ENCODE data around the gene IFITM2.
"Not testable (repeated sequence)": the region's sequence is repeated elsewhere in the genome, so short reads cannot be mapped to it uniquely, and the experiment has no call there.

Gene IFITM2

GRCh38 chr11:340539-341512 is 33.2 kb downstream of the IFITM2 start:
- ChIA-PET POLR2A (interaction anchor here (1.4 kb wide), 1 partner anchor 108 kb away, joined by 3 read pairs; no protein-coding TSS in a partner anchor), CTCF (interaction anchor here (0.8 to 1.4 kb wide), 3 partner anchors 14 to 90 kb away, joined by 3 to 4 read pairs (median 4); no protein-coding TSS in a partner anchor)
- TF ChIP-seq SUZ12 (IDR thresholded peaks at IDR 0.05) = no peak
- no peak for TF ChIP-seq L3MBTL2 (conservative IDR thresholded peaks at IDR 0.05)
- TF ChIP-seq ELF4 (IDR thresholded peaks at IDR 0.05) = no peak
- no peak for TF ChIP-seq LEF1 (IDR thresholded peaks at IDR 0.05; ENCODE audit: borderline replicate concordance)
- TF ChIP-seq BHLHE40 (IDR thresholded peaks at IDR 0.05; ENCODE audit: borderline replicate concordance) = no peak
- TF ChIP-seq NFRKB (IDR thresholded peaks at IDR 0.05) = no peak
- no peak for TF ChIP-seq SP1 (IDR thresholded peaks at IDR 0.05)
- no peak for TF ChIP-seq ZNF384 (IDR thresholded peaks at IDR 0.05)
- no peak for TF ChIP-seq HDGF (IDR thresholded peaks at IDR 0.05; ENCODE audit: borderline replicate concordance)
- TF ChIP-seq PKNOX1 (IDR thresholded peaks at IDR 0.05) = no peak
- TF ChIP-seq FOXM1 (IDR thresholded peaks at IDR 0.05; ENCODE audit: borderline replicate concordance) = no peak
- no peak for TF ChIP-seq TARDBP (IDR thresholded peaks at IDR 0.05)
- TF ChIP-seq ARNT (IDR thresholded peaks at IDR 0.05) = no peak
- DNase-seq (ENCODE audit: extremely low spot score) = no peak

DNA sequence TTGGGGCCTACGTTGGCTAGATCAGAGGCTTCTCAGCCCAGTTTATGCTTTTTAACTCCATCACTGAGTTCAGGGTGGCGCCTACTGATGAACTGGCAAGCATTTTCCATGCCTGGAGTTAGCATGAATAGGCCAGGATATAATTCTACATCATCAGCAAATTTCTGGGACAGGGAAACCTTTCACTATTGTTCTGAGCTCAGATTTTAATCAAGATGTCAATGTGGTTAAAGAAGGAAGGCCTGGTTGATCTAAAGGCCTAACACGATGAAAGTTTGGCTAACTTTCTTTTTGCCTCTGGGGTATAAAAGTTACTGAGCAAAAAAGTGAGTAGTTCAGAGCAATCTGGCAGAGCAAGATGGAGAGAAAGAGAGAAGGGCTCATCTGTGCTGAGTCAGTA is 34.7 kb downstream of the IFITM2 start:
- POLR2A ChIA-PET = no interaction called here
- CTCF ChIA-PET = no interaction called here
- no peak for DNase-seq (ENCODE audit: extremely low spot score)
- TF ChIP-seq SUZ12 (IDR thresholded peaks at IDR 0.05) (no peak), CTBP1 (IDR thresholded peaks at IDR 0.05; ENCODE audit: borderline replicate concordance) (no peak), FOXM1 (IDR thresholded peaks at IDR 0.05; ENCODE audit: borderline replicate concordance) (no peak), LEF1 (IDR thresholded peaks at IDR 0.05; ENCODE audit: borderline replicate concordance) (no peak), ZNF384 (IDR thresholded peaks at IDR 0.05) (no peak), SP1 (IDR thresholded peaks at IDR 0.05) (no peak), PKNOX1 (IDR thresholded peaks at IDR 0.05) (no peak)

DNA sequence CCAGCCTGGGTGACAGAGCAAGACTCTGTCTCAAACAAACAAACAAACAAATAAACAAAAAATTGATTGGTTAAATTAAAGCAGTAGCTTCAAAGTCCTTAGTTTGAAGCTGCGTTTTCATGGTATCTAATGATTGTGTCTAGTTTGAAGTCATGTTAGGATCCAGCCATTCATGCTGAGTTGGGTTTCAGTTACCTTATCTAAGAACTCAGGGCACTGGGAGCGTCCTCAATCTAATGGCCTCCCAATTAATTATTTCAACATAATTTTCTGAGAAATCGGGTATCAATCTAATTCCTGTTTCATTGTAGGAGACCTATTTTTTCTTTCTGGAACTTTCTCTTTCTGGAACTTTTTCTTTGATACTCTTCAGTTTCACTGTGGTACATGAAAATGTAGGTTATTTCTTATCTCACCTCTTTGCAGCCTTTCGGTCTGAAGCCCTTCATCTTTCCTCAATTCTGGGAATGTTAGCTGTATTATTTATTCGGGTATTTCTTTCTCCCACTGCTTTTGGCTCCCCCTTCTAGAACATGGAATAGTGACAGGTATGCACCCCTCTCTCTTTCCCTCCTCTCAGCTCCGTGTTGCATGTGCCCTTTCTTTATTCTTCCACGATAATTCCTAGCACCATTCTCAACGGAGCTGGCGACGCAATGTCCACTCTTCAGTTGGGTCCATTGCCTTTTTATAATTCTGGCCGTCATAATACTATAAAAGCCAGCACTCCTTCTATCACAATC is 37.4 kb downstream of the IFITM2 start:
- CTCF ChIA-PET = no interaction called here
- TF ChIP-seq L3MBTL2 (conservative IDR thresholded peaks at IDR 0.05) = no peak
- no peak for TF ChIP-seq BHLHE40 (IDR thresholded peaks at IDR 0.05; ENCODE audit: borderline replicate concordance)
- no peak for TF ChIP-seq NFRKB (IDR thresholded peaks at IDR 0.05)
- no peak for TF ChIP-seq ZNF384 (IDR thresholded peaks at IDR 0.05)
- TF ChIP-seq CTBP1 (IDR thresholded peaks at IDR 0.05; ENCODE audit: borderline replicate concordance) = no peak
- POLR2A ChIA-PET = no interaction called here
- DNase-seq (ENCODE audit: extremely low spot score) = no peak

- CTCF ChIA-PET = no interaction called here
- no peak for DNase-seq (ENCODE audit: extremely low spot score)
- POLR2A ChIA-PET = no interaction called here
- no peak for TF ChIP-seq CTBP1 (IDR thresholded peaks at IDR 0.05; ENCODE audit: borderline replicate concordance)
- TF ChIP-seq LEF1 (IDR thresholded peaks at IDR 0.05; ENCODE audit: borderline replicate concordance) = no peak
- no peak for TF ChIP-seq HDGF (IDR thresholded peaks at IDR 0.05; ENCODE audit: borderline replicate concordance)
- no peak for TF ChIP-seq SP1 (IDR thresholded peaks at IDR 0.05)
- no peak for TF ChIP-seq TARDBP (IDR thresholded peaks at IDR 0.05)
- TF ChIP-seq ARNT (IDR thresholded peaks at IDR 0.05) = no peak
- TF ChIP-seq NFRKB (IDR thresholded peaks at IDR 0.05) = no peak
- no peak for TF ChIP-seq ZNF384 (IDR thresholded peaks at IDR 0.05)
- TF ChIP-seq PKNOX1 (IDR thresholded peaks at IDR 0.05) = no peak
- no peak for TF ChIP-seq FOXK2 (IDR thresholded peaks at IDR 0.05)
- no peak for TF ChIP-seq SUZ12 (IDR thresholded peaks at IDR 0.05)
- no peak for TF ChIP-seq BHLHE40 (IDR thresholded peaks at IDR 0.05; ENCODE audit: borderline replicate concordance)
- TF ChIP-seq FOXA1 (IDR thresholded peaks at IDR 0.05) = no peak
- TF ChIP-seq FOXM1 (IDR thresholded peaks at IDR 0.05; ENCODE audit: borderline replicate concordance) = no peak
Measured at GRCh38 chr11:346529-346928, 38.9 kb downstream of the IFITM2 start.

GRCh38 chr11:349270-349954 is 41.8 kb downstream of the IFITM2 start:
- DNase-seq (ENCODE audit: extremely low spot score); POLR2A ChIA-PET: not testable (repeated sequence)
- CTCF ChIA-PET = interaction anchor here (1.2 kb wide), 1 partner anchor 20 kb away, joined by 3 read pairs; no protein-coding TSS in a partner anchor

- POLR2A ChIA-PET; DNase-seq (ENCODE audit: extremely low spot score); CTCF ChIA-PET: not testable (repeated sequence)
Measured at GRCh38 chr11:350033-350722, 42.6 kb downstream of the IFITM2 start.

Measured in HEK293T (cell line).